Lower leg skin (tissue), 4 donors: ENCODE data around the gene KCNT1. TPM values are rescaled to one million over a fixed set of nuclear protein-coding genes. Genes with fewer than 3 reads are reported as not detected.

Experiments used
- DNase-seq, 2 donors: peaks; one replicate each; pipeline ENCODE4 v3.0.0-alpha.2; 2019; ENCODE audit warnings: low spot score in 2 of 2
- H3K4me3 ChIP-seq: fragments of 200-600 bp; sonication (generic); 2 replicates; pipeline ENCODE4 v1.5.1; 2017; ENCODE audit warnings: mild to moderate bottlenecking, low read depth; ENCODE audit not compliant: poor library complexity, severe bottlenecking
- CTCF ChIP-seq, 3 donors: fragments of 450-650 bp; IDR thresholded peaks; one replicate each; pipeline ENCODE4 v1.5.1; 2016; ENCODE audit warnings: antibody characterized with exemption in 3 of 3, mild to moderate bottlenecking in 3 of 3, moderate library complexity in 2 of 3
- POLR2A ChIP-seq, 2 donors: fragments of 450-650 bp; IDR thresholded peaks; one replicate each; pipeline ENCODE4 v1.6.1; 2016 to 2017; ENCODE audit warnings: antibody characterized with exemption in 2 of 2, mild to moderate bottlenecking in 1 of 2, moderate library complexity in 1 of 2
- WGBS, 2 donors: methylation state at CpG; one replicate each; pipeline ENCODE4 v1.1.5; 2018; 5-methylcytosine and 5-hydroxymethylcytosine counted together
- intact Hi-C: fragments of 100-400 bp; cut with DNase I; formaldehyde crosslinking; loops from one replicate; pipeline ENCODE4 v1.15.0; 2023; ENCODE audit warnings: low total_unique reads
- total RNA-seq, 4 donors: library from RNA; depleted of rRNA; stranded (reverse); fragments of >200 nt; gene quantifications; one replicate each; pipeline ENCODE4 v1.1.0, GENCODE V29; 2016

The KCNT1 gene
- total RNA-seq, 4 donors from 2014 or later: 0.10 TPM; not detected in 3

DNA sequence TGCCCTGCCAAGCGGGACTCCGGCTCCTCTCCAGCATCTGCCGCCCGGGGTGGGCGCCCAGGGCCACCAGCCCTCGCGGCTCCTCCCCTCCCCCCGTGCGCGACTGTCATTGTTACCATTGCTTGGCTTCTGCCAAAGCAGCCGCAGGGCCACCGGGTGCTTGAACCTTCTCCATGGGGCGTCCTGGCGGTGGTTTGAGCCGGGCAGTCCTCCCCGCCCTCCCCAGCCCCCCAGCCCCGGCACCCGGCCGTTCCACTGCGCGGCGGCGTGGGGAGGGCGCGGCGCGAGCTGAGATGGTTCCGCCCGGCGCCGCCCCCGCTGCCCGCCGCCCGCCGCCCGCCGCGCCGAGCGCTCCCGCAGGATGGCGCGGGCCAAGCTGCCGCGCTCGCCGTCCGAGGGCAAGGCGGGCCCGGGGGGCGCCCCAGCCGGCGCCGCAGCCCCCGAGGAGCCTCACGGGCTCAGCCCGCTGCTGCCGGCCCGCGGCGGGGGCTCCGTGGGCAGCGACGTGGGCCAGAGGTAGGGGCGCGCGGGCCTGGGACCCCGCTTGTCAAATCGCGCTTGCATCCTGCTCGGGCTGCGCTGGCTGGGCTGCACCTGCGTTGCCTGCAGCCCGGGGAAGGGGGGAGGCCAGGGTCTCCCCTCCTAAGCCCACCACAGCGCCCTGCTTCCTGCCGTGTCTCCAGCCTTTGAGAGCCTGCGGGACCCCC, 34.4 kb downstream of the KCNT1 start:
- WGBS, 2 donors: 5 to 12% methylated on average over 13 to 16 of the region's 78 CpGs
- intact Hi-C loops: no loop called here
- TF ChIP-seq POLR2A (IDR thresholded peaks at IDR 0.05) (no peak), CTCF (IDR thresholded peaks at IDR 0.05) (no peak)
- no peak overlapping the region for H3K4me3 ChIP-seq
- no peak for DNase-seq

DNA sequence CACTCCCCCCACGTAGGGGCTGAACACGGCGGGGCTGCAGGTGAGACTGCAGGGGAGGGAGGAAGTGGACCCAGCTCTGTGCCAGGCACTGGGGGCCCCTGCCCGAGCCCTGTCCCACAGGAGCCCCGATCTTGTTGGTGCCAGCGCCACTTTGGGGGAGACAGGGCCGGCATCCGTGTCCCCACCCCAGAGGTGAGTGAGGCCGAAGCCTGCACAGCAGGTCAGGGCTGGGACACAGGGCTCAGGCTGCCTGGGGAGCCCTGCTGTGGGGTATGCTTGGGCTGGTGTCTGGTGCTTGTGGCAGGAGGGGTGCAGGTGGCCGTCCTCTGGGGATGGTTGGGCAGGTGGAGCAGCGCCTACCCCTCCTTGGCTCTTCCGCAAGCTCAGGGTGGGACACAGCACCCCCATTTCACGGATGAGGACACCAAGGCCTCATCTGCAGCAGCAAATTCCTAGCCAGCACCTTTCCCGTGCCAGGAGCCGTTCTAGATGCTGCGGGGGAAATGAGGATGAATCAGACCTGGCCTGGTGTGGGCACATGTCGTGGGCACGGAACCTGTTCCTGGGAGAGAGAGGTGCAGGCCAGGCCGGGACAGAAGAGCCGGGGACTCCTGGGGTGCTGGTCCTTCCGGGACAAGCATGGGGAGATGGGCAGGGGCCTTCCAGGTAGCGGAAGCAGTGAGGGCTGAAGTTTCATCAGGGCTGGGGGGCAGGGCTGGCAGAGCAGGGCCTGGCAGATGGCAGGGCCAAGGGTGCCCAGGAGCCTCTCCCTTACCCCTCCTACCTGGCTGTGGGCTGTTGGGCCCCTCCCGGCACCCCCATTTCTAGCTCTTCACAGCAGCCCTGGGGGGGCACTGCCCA, 35.2 kb downstream of the KCNT1 start:
- TF ChIP-seq POLR2A (IDR thresholded peaks at IDR 0.05) (no peak), CTCF (IDR thresholded peaks at IDR 0.05) (no peak)
- WGBS, 2 donors: 40 to 46% methylated on average over 17 to 18 of the region's 23 CpGs
- no peak for DNase-seq
- intact Hi-C loops: no loop called here
- no peak overlapping the region for H3K4me3 ChIP-seq

- intact Hi-C loops: no loop called here
- TF ChIP-seq POLR2A (IDR thresholded peaks at IDR 0.05) (no peak), CTCF (IDR thresholded peaks at IDR 0.05) (no peak)
- 52 to 72% methylated on average over 12 to 16 of the region's 16 CpGs for WGBS, 2 donors
- no peak for DNase-seq
- H3K4me3 ChIP-seq: no peak overlapping the region
Observed at GRCh38 chr9:135737840-135738521, 36.0 kb downstream of the KCNT1 start.

- DNase-seq: no peak
- no peak overlapping the region for H3K4me3 ChIP-seq
- no peak for TF ChIP-seq CTCF (IDR thresholded peaks at IDR 0.05)
- TF ChIP-seq POLR2A (IDR thresholded peaks at IDR 0.05): no peak
- 59 to 60% methylated on average over 28 of the region's 28 CpGs for WGBS, 2 donors
- intact Hi-C loops: no loop called here
Observed at GRCh38 chr9:135739271-135740220, 37.6 kb downstream of the KCNT1 start.
